A673 (cell line): Measurements from ENCODE around the gene TMEM207. TPM values are rescaled to one million over a fixed set of nuclear protein-coding genes. Genes with fewer than 3 reads are reported as not detected.

Experiments used
- BruUV-seq: library from RNA; stranded (reverse); fragments of 400-500 nt; replicated peaks from 2 replicates; lab custom pipeline; 2021; lab: Mats Ljungman, UMichigan
- CTCF ChIA-PET: fragments of 300-600 bp; sonication (Branson Sonifier 250); formaldehyde crosslinking; loops from one replicate; lab custom pipeline; 2022; ENCODE audit warnings: antibody characterized with exemption; lab: Charles Lee
- POLR2A ChIA-PET: fragments of 300-600 bp; sonication (Branson Sonifier 250); formaldehyde crosslinking; loops from one replicate; lab custom pipeline; 2022; ENCODE audit warnings: antibody characterized with exemption; ENCODE audit not compliant: low non-redundant PET; lab: Charles Lee
- DNase-seq: peaks from one replicate; pipeline ENCODE4 v3.0.0-alpha.2; 2015; ENCODE audit warnings: low spot score
- H3K27ac ChIP-seq: fragments of 200-600 bp; sonication (generic); 2 replicates; pipeline ENCODE4 v1.5.1; 2016; ENCODE audit warnings: mixed run types, low read depth, mild to moderate bottlenecking, mixed read lengths, antibody characterized with exemption, low read length; ENCODE audit not compliant: poor library complexity, severe bottlenecking
- H3K27me3 ChIP-seq: fragments of 200-600 bp; sonication (generic); replicated peaks from 2 replicates; pipeline ENCODE4 v1.6.1; 2017; ENCODE audit warnings: mixed run types, low read depth, mild to moderate bottlenecking, mixed read lengths, antibody characterized with exemption, low read length; ENCODE audit not compliant: insufficient read depth, poor library complexity
- H3K36me3 ChIP-seq: fragments of 200-600 bp; sonication (generic); 2 replicates; pipeline ENCODE4 v1.6.1; 2016; ENCODE audit warnings: mixed run types, mild to moderate bottlenecking, mixed read lengths, antibody characterized with exemption, low read length; ENCODE audit not compliant: insufficient read depth, poor library complexity, severe bottlenecking
- H3K4me1 ChIP-seq: fragments of 200-600 bp; sonication (generic); 2 replicates; pipeline ENCODE4 v1.6.1; 2017; ENCODE audit warnings: mixed run types, mild to moderate bottlenecking, mixed read lengths, antibody characterized with exemption, low read length; ENCODE audit not compliant: insufficient read depth, poor library complexity, severe bottlenecking
- H3K4me3 ChIP-seq: fragments of 200-600 bp; sonication (generic); 2 replicates; pipeline ENCODE4 v1.5.1; 2016; ENCODE audit warnings: low read depth, mixed run types, mild to moderate bottlenecking, mixed read lengths, low read length; ENCODE audit not compliant: poor library complexity, severe bottlenecking
- H3K9me3 ChIP-seq: fragments of 200-600 bp; sonication (generic); 2 replicates; pipeline ENCODE4 v1.6.1; 2016; ENCODE audit warnings: mixed run types, low read depth, mild to moderate bottlenecking, mixed read lengths, antibody characterized with exemption, low read length; ENCODE audit not compliant: poor library complexity, severe bottlenecking
- CTCF ChIP-seq: fragments of 300-800, 200-600 bp; sonication (generic); conservative IDR thresholded peaks from 2 replicates; pipeline ENCODE4 v1.5.1; 2017; ENCODE audit warnings: low read depth, mild to moderate bottlenecking, antibody characterized with exemption, low read length, moderate library complexity, mixed read lengths
- EZH2 ChIP-seq: fragments of 200-600 bp; sonication (generic); IDR thresholded peaks from 2 replicates; pipeline ENCODE4 v1.6.1; 2017; ENCODE audit warnings: borderline replicate concordance, low read depth, mild to moderate bottlenecking, mixed read lengths, antibody characterized with exemption, low read length; ENCODE audit not compliant: poor library complexity, severe bottlenecking
- intact Hi-C: fragments of 100-400 bp; cut with micrococcal nuclease; formaldehyde crosslinking; loops from one replicate; pipeline ENCODE4 v1.10.0; 2022; ENCODE audit not compliant: unreplicated experiment
- total RNA-seq: library from RNA; stranded (reverse); gene quantifications from 2 replicates; pipeline ENCODE4 v1.2.3, GENCODE V29; 2021

TMEM207 gene
- total RNA-seq, 1 experiment from 2014 or later = not detected

GRCh38 chr3:190381441-190381840 is 68.3 kb downstream of the TMEM207 start:
- intact Hi-C loops = loop anchor here (2.0 to 5.0 kb wide), 4 partner anchors 131 to 1109 kb away; partner anchors contain the start of gene IL1RAP
- no peaks in the 10 kb centered on the region for H3K9me3 ChIP-seq
- H3K4me3 ChIP-seq = no peak overlapping the region
- peaks cover 76% of the 10 kb centered on the region for H3K4me1 ChIP-seq
- CTCF ChIA-PET = interaction anchor here (0.7 kb wide), 1 partner anchor 54 kb away, joined by 3 read pairs; no protein-coding TSS in a partner anchor
- DNase-seq = peak; percentile 52
- TF ChIP-seq CTCF (no peak), EZH2 (no peak)
- BruUV-seq = no TSS peak
- H3K27me3 ChIP-seq = no peaks in the 10 kb centered on the region
- POLR2A ChIA-PET = no interaction called here
- H3K36me3 ChIP-seq = no peaks in the 10 kb centered on the region
- H3K27ac ChIP-seq = peak overlapping the region; percentile 83

GRCh38 chr3:190380184-190380583 is 69.5 kb downstream of the TMEM207 start:
- intact Hi-C loops = loop anchor here (2.0 to 5.0 kb wide), 4 partner anchors 132 to 1108 kb away; partner anchors contain the start of gene IL1RAP
- peak; percentile 72 for DNase-seq
- ChIA-PET POLR2A (no interaction called here), CTCF (interaction anchor here (0.5 kb wide), 1 partner anchor 25 kb away, joined by 3 read pairs; no protein-coding TSS in a partner anchor)
- Histone ChIP-seq H3K9me3 (no peaks in the 10 kb centered on the region), H3K27me3 (no peaks in the 10 kb centered on the region), H3K27ac (peak overlapping the region; percentile 83), H3K4me3 (no peak overlapping the region), H3K36me3 (no peaks in the 10 kb centered on the region), H3K4me1 (peaks cover 74% of the 10 kb centered on the region)
- BruUV-seq = no TSS peak
- no peak for TF ChIP-seq CTCF
- TF ChIP-seq EZH2 = no peak

Other genes starting within 250 kb of the TMEM207 start
- 173 and 184 TPM in 2 replicates for gene CLDN1, start 127.5 kb downstream of the TMEM207 start, total RNA-seq
- 0.09 and 0.50 TPM in 2 replicates for gene CLDN16, start 61.7 kb downstream of the TMEM207 start, total RNA-seq
- 207 and 233 TPM in 2 replicates for gene IL1RAP, start 64.2 kb upstream of the TMEM207 start, total RNA-seq